Endothelial cell of umbilical vein (primary cell): ENCODE data around the gene DLK1. TPM values are rescaled to one million over a fixed set of nuclear protein-coding genes. Genes with fewer than 3 reads are reported as not detected.

ENCODE experiments used
- BruUV-seq: library from RNA; stranded (reverse); fragments of 400-500 nt; replicated peaks from 2 replicates; lab custom pipeline; 2021; lab: Mats Ljungman, UMichigan
- CTCF ChIA-PET: fragments of 300-600, 350-600 bp; sonication (Branson Sonifier 250); formaldehyde crosslinking; loops from one replicate; lab custom pipeline; 2021; ENCODE audit warnings: antibody characterized with exemption, inconsistent platforms; lab: Charles Lee
- POLR2A ChIA-PET: fragments of 300-600, 350-600 bp; sonication (Branson Sonifier 250); formaldehyde crosslinking; loops from one replicate; lab custom pipeline; 2021; ENCODE audit warnings: antibody characterized with exemption, inconsistent platforms; lab: Charles Lee
- DNase-seq: peaks from one replicate; pipeline ENCODE4 v3.0.0-alpha.2; 2011; ENCODE audit warnings: low read depth, low spot score
- FAIRE-seq: peaks from 2 replicates; lab custom pipeline; 2011; peaks lifted over from hg19 to GRCh38; lab: Jason Lieb, UNC
- H2AFZ ChIP-seq: 2 replicates; pipeline ENCODE4 v1.6.0; 2012; ENCODE audit warnings: low read depth, low read length, control low read depth, inconsistent platforms
- H3K27ac ChIP-seq: 2 replicates; pipeline ENCODE4 v1.5.1; 2011; ENCODE audit warnings: low read depth, mild to moderate bottlenecking, control low read depth, low read length, moderate library complexity; ENCODE audit not compliant: insufficient read depth
- H3K27me3 ChIP-seq, 2 experiments: 2 replicates each; pipeline versions ENCODE4 v1.6.0 to v1.6.1; 2011; ENCODE audit warnings: low read length in 2 of 2, mixed read lengths in 1 of 2; ENCODE audit not compliant: control insufficient read depth in 2 of 2, insufficient read depth in 2 of 2
- H3K36me3 ChIP-seq, 2 experiments: 2 replicates in 1 of 2; 3 replicates in 1 of 2; pipeline ENCODE4 v1.5.1; 2011; ENCODE audit warnings: low read length in 2 of 2, mild to moderate bottlenecking in 1 of 2, moderate library complexity in 1 of 2; ENCODE audit not compliant: control insufficient read depth in 2 of 2, insufficient read depth in 2 of 2; ENCODE audit errors: extremely low read depth in 1 of 2
- H3K4me1 ChIP-seq: 3 replicates; pipeline ENCODE4 v1.5.1; 2011; ENCODE audit warnings: mild to moderate bottlenecking, low read length; ENCODE audit not compliant: control insufficient read depth, insufficient read depth; ENCODE audit errors: extremely low read depth
- H3K4me2 ChIP-seq: 2 replicates; pipeline ENCODE4 v1.6.1; 2011; ENCODE audit warnings: low read length, control low read depth, mixed read lengths; ENCODE audit not compliant: insufficient read depth
- H3K4me3 ChIP-seq, 3 experiments: fragments of 200-600 bp in 1 of 3; sonication (generic), shearing (Covaris generic) in 1 of 3; replicated peaks in 1 of 3; 2 replicates each; pipeline ENCODE4 v1.5.1; 2011 to 2016; ENCODE audit warnings: control low read depth in 3 of 3, low read length in 3 of 3, mild to moderate bottlenecking in 2 of 3, inconsistent platforms in 1 of 3, low read depth in 1 of 3, moderate library complexity in 1 of 3; ENCODE audit not compliant: insufficient read depth in 1 of 3
- H3K79me2 ChIP-seq: 2 replicates; pipeline ENCODE4 v1.6.0; 2012; ENCODE audit warnings: low read length, inconsistent platforms; ENCODE audit not compliant: control insufficient read depth, insufficient read depth
- H3K9ac ChIP-seq: replicated peaks from 2 replicates; pipeline ENCODE3; 2011; ENCODE audit warnings: low read length, control low read depth; ENCODE audit not compliant: insufficient read depth; ENCODE audit errors: extremely low read depth
- H3K9me1 ChIP-seq: replicated peaks from 3 replicates; pipeline ENCODE4 v1.6.0; 2011; ENCODE audit warnings: mild to moderate bottlenecking, low read length; ENCODE audit not compliant: control insufficient read depth, insufficient read depth; ENCODE audit errors: extremely low read depth
- H3K9me3 ChIP-seq: replicated peaks from 2 replicates; pipeline ENCODE4 v1.5.1; 2012; ENCODE audit warnings: low read length, inconsistent platforms; ENCODE audit not compliant: control insufficient read depth, insufficient read depth
- H4K20me1 ChIP-seq: replicated peaks from 2 replicates; pipeline ENCODE3; 2011; ENCODE audit warnings: mild to moderate bottlenecking, low read length; ENCODE audit not compliant: control insufficient read depth, insufficient read depth; ENCODE audit errors: extremely low read depth
- EZH2 ChIP-seq: IDR thresholded peaks from 2 replicates; pipeline ENCODE4 v1.6.1; 2012; ENCODE audit warnings: borderline replicate concordance, low read depth, mild to moderate bottlenecking, moderate library complexity, low read length, inconsistent platforms; ENCODE audit not compliant: severe bottlenecking
- FOS ChIP-seq: IDR thresholded peaks from 2 replicates; pipeline ENCODE4 v1.6.1; 2011; ENCODE audit warnings: mild to moderate bottlenecking, low read length, moderate library complexity, borderline replicate concordance; ENCODE audit not compliant: insufficient read depth
- GATA2 ChIP-seq: IDR thresholded peaks from 2 replicates; pipeline ENCODE4 v1.7.0; 2011; ENCODE audit warnings: low read depth, mild to moderate bottlenecking, moderate library complexity, mixed read lengths, low read length; ENCODE audit not compliant: insufficient read length, insufficient read depth
- JUN ChIP-seq: IDR thresholded peaks from 2 replicates; pipeline ENCODE4 v1.6.1; 2011; ENCODE audit warnings: borderline replicate concordance, low read depth; ENCODE audit not compliant: insufficient read length, insufficient read depth
- MYC ChIP-seq: IDR thresholded peaks from one replicate; pipeline ENCODE4 v1.6.1; 2011; ENCODE audit warnings: mild to moderate bottlenecking, low read depth, low read length
- POLR2A ChIP-seq: IDR thresholded peaks from 2 replicates; pipeline ENCODE4 v1.6.1; 2012; ENCODE audit warnings: low read depth, mild to moderate bottlenecking, control low read depth, low read length
- POLR2AphosphoS5 ChIP-seq: IDR thresholded peaks from 2 replicates; pipeline ENCODE4 v1.6.1; 2012; ENCODE audit warnings: low read depth, mild to moderate bottlenecking, control low read depth, low read length, moderate library complexity; ENCODE audit not compliant: insufficient read depth
- dilution Hi-C: fragments of 300-500 bp; cut with MboI; formaldehyde crosslinking; loops from one replicate; pipeline ENCODE4 v1.15.0; 2019; ENCODE audit warnings: low sequenced_read_pairs; ENCODE audit not compliant: extremely low pct_ligation_motif_present
- intact Hi-C: fragments of 100-400 bp; cut with micrococcal nuclease; formaldehyde crosslinking; loops from one replicate; pipeline ENCODE4 v1.10.0; 2022
- polyA plus RNA-seq, 4 experiments: library from polyadenylated mRNA; depleted of rRNA in 3 of 4; stranded (reverse) in 3 of 4; unstranded in 1 of 4; fragments of >200 nt; gene quantifications; 2 replicates each; pipeline versions ENCODE4 v1.2.1 to v1.2.3, GENCODE V29; 2011 to 2012; ENCODE audit warnings: missing spikeins in 1 of 4
- total RNA-seq: library from RNA; stranded (reverse); gene quantifications from 2 replicates; pipeline ENCODE4 v1.2.3, GENCODE V29; 2021
- TF ChIP-seq, protein P1 (sequence below): IDR thresholded peaks from 2 replicates; pipeline ENCODE4 v1.6.1; 2011; ENCODE audit not compliant: insufficient read depth, insufficient read length
- TF ChIP-seq, protein P2 (sequence below), 2 donors: IDR thresholded peaks; 1 replicate in 1 of 2; 2 replicates in 1 of 2; pipeline ENCODE4 v1.5.1; 2011; ENCODE audit warnings: low read length in 2 of 2, mild to moderate bottlenecking in 2 of 2, moderate library complexity in 2 of 2, control low read depth in 1 of 2, inconsistent platforms in 1 of 2, low read depth in 1 of 2; ENCODE audit not compliant: insufficient read depth in 1 of 2; ENCODE audit errors: extremely low read depth in 1 of 2

The DLK1 gene
- total and polyA plus RNA-seq, 2 donors (not counting 3 experiments of a cell fraction or from before 2014, with no cell fraction given) = not detected

DNA sequence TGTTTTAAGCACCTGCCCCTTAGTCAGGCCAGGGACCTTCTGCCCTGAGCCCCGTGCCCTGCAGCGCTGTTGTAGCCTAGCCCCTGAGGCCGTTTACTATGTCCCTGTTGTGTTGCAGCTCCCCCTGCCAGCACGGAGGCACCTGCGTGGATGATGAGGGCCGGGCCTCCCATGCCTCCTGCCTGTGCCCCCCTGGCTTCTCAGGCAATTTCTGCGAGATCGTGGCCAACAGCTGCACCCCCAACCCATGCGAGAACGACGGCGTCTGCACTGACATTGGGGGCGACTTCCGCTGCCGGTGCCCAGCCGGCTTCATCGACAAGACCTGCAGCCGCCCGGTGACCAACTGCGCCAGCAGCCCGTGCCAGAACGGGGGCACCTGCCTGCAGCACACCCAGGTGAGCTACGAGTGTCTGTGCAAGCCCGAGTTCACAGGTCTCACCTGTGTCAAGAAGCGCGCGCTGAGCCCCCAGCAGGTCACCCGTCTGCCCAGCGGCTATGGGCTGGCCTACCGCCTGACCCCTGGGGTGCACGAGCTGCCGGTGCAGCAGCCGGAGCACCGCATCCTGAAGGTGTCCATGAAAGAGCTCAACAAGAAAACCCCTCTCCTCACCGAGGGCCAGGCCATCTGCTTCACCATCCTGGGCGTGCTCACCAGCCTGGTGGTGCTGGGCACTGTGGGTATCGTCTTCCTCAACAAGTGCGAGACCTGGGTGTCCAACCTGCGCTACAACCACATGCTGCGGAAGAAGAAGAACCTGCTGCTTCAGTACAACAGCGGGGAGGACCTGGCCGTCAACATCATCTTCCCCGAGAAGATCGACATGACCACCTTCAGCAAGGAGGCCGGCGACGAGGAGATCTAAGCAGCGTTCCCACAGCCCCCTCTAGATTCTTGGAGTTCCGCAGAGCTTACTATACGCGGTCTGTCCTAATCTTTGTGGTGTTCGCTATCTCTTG, 7.6 kb downstream of the DLK1 start:
- no peak for DNase-seq
- CTCF ChIA-PET = interaction anchor here (1.0 to 1.3 kb wide), 4 partner anchors 12 to 23 kb away, joined by 3 read pairs; no protein-coding TSS in a partner anchor
- FAIRE-seq = no peak
- H3K4me3 ChIP-seq = no peak overlapping the region
- intact Hi-C loops = no loop called here
- POLR2A ChIA-PET = no interaction called here
- H3K4me1 ChIP-seq = no peaks in the 10 kb centered on the region
- H3K4me2 ChIP-seq = no peak overlapping the region
- H3K9ac ChIP-seq = no peak overlapping the region
- TF ChIP-seq, protein P1, sequence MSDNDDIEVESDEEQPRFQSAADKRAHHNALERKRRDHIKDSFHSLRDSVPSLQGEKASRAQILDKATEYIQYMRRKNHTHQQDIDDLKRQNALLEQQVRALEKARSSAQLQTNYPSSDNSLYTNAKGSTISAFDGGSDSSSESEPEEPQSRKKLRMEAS = no peak
- no peak for TF ChIP-seq POLR2AphosphoS5
- TF ChIP-seq JUN = no peak
- TF ChIP-seq, protein P2, sequence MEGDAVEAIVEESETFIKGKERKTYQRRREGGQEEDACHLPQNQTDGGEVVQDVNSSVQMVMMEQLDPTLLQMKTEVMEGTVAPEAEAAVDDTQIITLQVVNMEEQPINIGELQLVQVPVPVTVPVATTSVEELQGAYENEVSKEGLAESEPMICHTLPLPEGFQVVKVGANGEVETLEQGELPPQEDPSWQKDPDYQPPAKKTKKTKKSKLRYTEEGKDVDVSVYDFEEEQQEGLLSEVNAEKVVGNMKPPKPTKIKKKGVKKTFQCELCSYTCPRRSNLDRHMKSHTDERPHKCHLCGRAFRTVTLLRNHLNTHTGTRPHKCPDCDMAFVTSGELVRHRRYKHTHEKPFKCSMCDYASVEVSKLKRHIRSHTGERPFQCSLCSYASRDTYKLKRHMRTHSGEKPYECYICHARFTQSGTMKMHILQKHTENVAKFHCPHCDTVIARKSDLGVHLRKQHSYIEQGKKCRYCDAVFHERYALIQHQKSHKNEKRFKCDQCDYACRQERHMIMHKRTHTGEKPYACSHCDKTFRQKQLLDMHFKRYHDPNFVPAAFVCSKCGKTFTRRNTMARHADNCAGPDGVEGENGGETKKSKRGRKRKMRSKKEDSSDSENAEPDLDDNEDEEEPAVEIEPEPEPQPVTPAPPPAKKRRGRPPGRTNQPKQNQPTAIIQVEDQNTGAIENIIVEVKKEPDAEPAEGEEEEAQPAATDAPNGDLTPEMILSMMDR (IDR thresholded peaks at IDR 0.05; ENCODE audit: extremely low read depth in 1 of 2, insufficient read depth in 1 of 2, low read depth in 1 of 2, low read length in 2 of 2) = no peak
- no peak for TF ChIP-seq FOS
- no peak for TF ChIP-seq GATA2
- TF ChIP-seq POLR2A = no peak
- TF ChIP-seq EZH2 = no peak
- no peak for TF ChIP-seq MYC
- H4K20me1 ChIP-seq = no peaks in the 10 kb centered on the region
- H3K9me1 ChIP-seq = no peaks in the 10 kb centered on the region
- peaks cover 5 to 12% of the 10 kb centered on the region in 2 experiments for H3K27me3 ChIP-seq
- H3K9me3 ChIP-seq = no peaks in the 10 kb centered on the region
- H2AFZ ChIP-seq = no peak overlapping the region
- no TSS peak for BruUV-seq
- no peaks in the 10 kb centered on the region for H3K79me2 ChIP-seq
- no peak overlapping the region for H3K27ac ChIP-seq
- H3K36me3 ChIP-seq = no peaks in the 10 kb centered on the region
- dilution Hi-C loops = no loop called here
